Liver (tissue), 9 donors: ENCODE results near the gene PROS1. TPM values are rescaled to one million over a fixed set of nuclear protein-coding genes. Genes with fewer than 3 reads are reported as not detected.
"Not testable (repeated sequence)": the region's sequence is repeated elsewhere in the genome, so short reads cannot be mapped to it uniquely, and the experiment has no call there.

Source experiments
- DNase-seq: peaks from one replicate; pipeline ENCODE4 v3.0.0-alpha.2; 2017; ENCODE audit warnings: low spot score
- H3K27ac ChIP-seq, 2 donors: one replicate each; pipeline ENCODE4 v1.7.0; 2013; ENCODE audit warnings: inconsistent platforms in 2 of 2, low read length in 2 of 2, control low read depth in 1 of 2, low read depth in 1 of 2, mild to moderate bottlenecking in 1 of 2
- H3K27me3 ChIP-seq, 4 donors: one replicate each; pipeline versions ENCODE4 v1.6.1 to v1.7.0; 2013; ENCODE audit warnings: low read length in 3 of 4, inconsistent platforms in 1 of 4, mild to moderate bottlenecking in 1 of 4, moderate library complexity in 1 of 4; ENCODE audit not compliant: control insufficient read depth in 4 of 4, insufficient read depth in 4 of 4
- H3K36me3 ChIP-seq, 4 donors: one replicate each; pipeline versions ENCODE4 v1.6.1 to v1.7.0; 2013; ENCODE audit warnings: low read length in 3 of 4, mild to moderate bottlenecking in 3 of 4, low read depth in 1 of 4, moderate library complexity in 1 of 4; ENCODE audit not compliant: control insufficient read depth in 4 of 4, insufficient read depth in 3 of 4
- H3K4me1 ChIP-seq, 4 donors: one replicate each; pipeline versions ENCODE4 v1.6.1 to v1.7.0; 2013; ENCODE audit warnings: low read length in 3 of 4, mild to moderate bottlenecking in 3 of 4, moderate library complexity in 1 of 4; ENCODE audit not compliant: control insufficient read depth in 4 of 4, insufficient read depth in 4 of 4
- H3K4me3 ChIP-seq, 3 donors: one replicate each; pipeline versions ENCODE4 v1.6.1 to v1.7.0; 2013; ENCODE audit warnings: low read length in 3 of 3, control low read depth in 1 of 3, low read depth in 1 of 3, mild to moderate bottlenecking in 1 of 3
- H3K9ac ChIP-seq, 2 donors: one replicate each; pipeline ENCODE4 v1.7.0; 2013; ENCODE audit warnings: low read length in 2 of 2, mild to moderate bottlenecking in 2 of 2, moderate library complexity in 2 of 2, control low read depth in 1 of 2, low read depth in 1 of 2
- H3K9me3 ChIP-seq, 4 donors: one replicate each; pipeline versions ENCODE4 v1.6.1 to v1.7.0; 2013; ENCODE audit warnings: low read length in 3 of 4; ENCODE audit not compliant: control insufficient read depth in 4 of 4
- CTCF ChIP-seq: fragments of 150-350 bp; IDR thresholded peaks from 2 replicates; pipeline ENCODE4 v1.5.1; 2017; ENCODE audit warnings: improper control_type of control experiment, low read depth, low read length; ENCODE audit not compliant: missing input control
- FOXA1 ChIP-seq: IDR thresholded peaks from 2 replicates; pipeline ENCODE4 v1.6.1; 2016; ENCODE audit warnings: antibody characterized with exemption
- GABPA ChIP-seq, 2 donors: IDR thresholded peaks in 1 of 2; conservative IDR thresholded peaks in 1 of 2; 2 replicates each; pipeline ENCODE4 v1.6.1; 2016; ENCODE audit warnings: antibody characterized with exemption in 2 of 2, mild to moderate bottlenecking in 1 of 2, moderate library complexity in 1 of 2
- HNF4A ChIP-seq, 2 donors: conservative IDR thresholded peaks; 2 replicates each; pipeline ENCODE4 v1.6.1; 2016; ENCODE audit warnings: antibody characterized with exemption in 2 of 2, mild to moderate bottlenecking in 2 of 2
- MAX ChIP-seq: IDR thresholded peaks from 2 replicates; pipeline ENCODE4 v1.6.1; 2016; ENCODE audit warnings: antibody characterized with exemption
- YY1 ChIP-seq: IDR thresholded peaks from 2 replicates; pipeline ENCODE4 v1.6.1; 2016; ENCODE audit warnings: antibody characterized with exemption, mild to moderate bottlenecking
- ZBTB33 ChIP-seq: IDR thresholded peaks from 2 replicates; pipeline ENCODE4 v1.6.1; 2016; ENCODE audit warnings: antibody characterized with exemption
- WGBS: extraction: QIAGEN DNeasy Blood & Tissue Kit; methylation state at CpG from one replicate; pipeline ENCODE4 v1.1.7; 2013; 5-methylcytosine and 5-hydroxymethylcytosine counted together
- polyA plus RNA-seq, 2 donors: library from polyadenylated mRNA; stranded (reverse) in 1 of 2; unstranded in 1 of 2; fragments of 200-250 nt in 1 of 2; fragments of >200 nt in 1 of 2; fragmentation: Nextera tagmentation in 1 of 2; extraction: Ambion mirVana in 1 of 2; gene quantifications; one replicate each; pipeline versions ENCODE4 v1.2.1 to v1.2.3, GENCODE V29; 2013 to 2015
- total RNA-seq, 2 donors: library from RNA; depleted of rRNA; stranded (reverse); fragments of >200 nt; gene quantifications; one replicate each; pipeline ENCODE4 v1.2.3, GENCODE V29; 2014
- donor health status: healthy.
- donor health status: healthy.
- donor health status: healthy.
- donor health status: healthy.
- donor health status: healthy.

Gene PROS1
- total and polyA plus RNA-seq, 4 donors = 88.9 to 252 (median 143) TPM

GRCh38 chr3:93924491-93924890 is 49.2 kb downstream of the PROS1 start (continued):
- no peak for TF ChIP-seq ZBTB33
- TF ChIP-seq CTCF = no peak
- no peak for TF ChIP-seq MAX

GRCh38 chr3:93923006-93923405 is 50.7 kb downstream of the PROS1 start:
- Histone ChIP-seq H3K4me1 (peaks cover 0 to 10% (median 0%) of the 10 kb centered on the region in 4 donors), H3K27me3 (no peaks in the 10 kb centered on the region), H3K9ac (no peak overlapping the region), H3K36me3 (peaks cover 0 to 4% (median 3%) of the 10 kb centered on the region in 4 donors), H3K9me3 (no peaks in the 10 kb centered on the region), H3K27ac (no peak overlapping the region), H3K4me3 (no peak overlapping the region)
- no peak for TF ChIP-seq CTCF
- no peak for TF ChIP-seq FOXA1
- no peak for TF ChIP-seq YY1
- no peak for TF ChIP-seq ZBTB33
- no peak for TF ChIP-seq HNF4A (conservative IDR thresholded peaks at IDR 0.05)
- no peak for TF ChIP-seq GABPA (IDR thresholded peaks at IDR 0.05 in 1 of 2, conservative IDR thresholded peaks at IDR 0.05 in 1 of 2)
- no peak for DNase-seq
- 78% methylated on average over 2 of the region's 2 CpGs for WGBS

- not testable (repeated sequence) for H3K36me3 ChIP-seq, H3K4me3 ChIP-seq, H3K9ac ChIP-seq, H3K9me3 ChIP-seq, DNase-seq, H3K4me1 ChIP-seq, H3K27me3 ChIP-seq, H3K27ac ChIP-seq
- WGBS = 95% methylated on average over 17 of the region's 17 CpGs
Measured at GRCh38 chr3:93917546-93918029, 56.1 kb downstream of the PROS1 start.
